ENCODE results near the gene PAXIP1.

Gene PAXIP1

DNA sequence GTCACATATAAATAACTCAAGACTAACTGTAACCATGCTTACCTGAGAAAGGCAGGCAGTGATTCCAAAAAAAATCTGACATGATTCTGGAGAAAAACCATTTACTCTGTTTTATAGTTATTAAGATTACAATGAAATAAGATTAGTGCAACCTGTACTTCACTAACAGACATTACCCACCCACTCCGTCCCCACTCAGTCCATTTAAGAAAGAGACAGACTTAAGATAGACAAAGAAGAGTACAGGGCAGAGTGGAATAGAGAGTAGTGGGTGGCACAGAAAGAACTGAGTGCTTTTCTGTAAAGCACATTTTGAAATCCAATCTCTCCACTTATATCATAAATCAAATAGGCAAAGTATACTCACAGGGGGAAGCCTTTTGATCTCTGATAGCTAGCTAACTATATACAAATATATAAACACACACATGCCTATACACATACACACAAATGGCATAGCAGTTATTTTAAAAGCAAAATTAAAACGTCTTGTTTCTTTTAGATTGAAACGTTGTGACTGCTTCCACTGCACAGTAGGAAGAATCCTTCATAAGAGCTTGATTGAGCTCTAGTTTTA, 11.9 kb downstream of the PAXIP1 start:
- DNase-seq = no peak

- no peak for DNase-seq
Observed at GRCh38 chr7:154987571-154987970, 15.4 kb downstream of the PAXIP1 start.

GRCh38 chr7:154986200-154986945, 16.6 kb downstream of the PAXIP1 start:
- DNase-seq = no peak

DNA sequence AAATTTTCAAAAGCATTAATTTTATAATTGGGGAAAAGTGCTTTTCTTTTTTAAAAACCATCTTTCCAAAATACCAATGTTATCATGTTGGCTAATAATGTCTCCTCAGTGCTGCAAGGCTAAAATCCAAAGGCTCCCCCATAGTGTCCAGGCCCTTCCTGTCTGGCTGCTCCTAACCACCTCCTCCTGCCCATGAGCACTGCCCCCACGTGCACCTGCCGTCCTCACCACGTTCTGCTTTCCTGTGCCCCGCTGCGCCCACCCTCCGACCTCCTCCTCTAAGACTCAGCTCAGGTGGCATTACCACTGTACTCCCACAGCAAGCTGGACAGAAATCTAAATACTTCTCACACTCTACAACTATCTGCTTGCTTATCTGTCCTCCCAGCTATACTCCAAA, 17.7 kb downstream of the PAXIP1 start:
- DNase-seq = no peak

GRCh38 chr7:154984601-154985188, 18.2 kb downstream of the PAXIP1 start:
- no peak for DNase-seq

DNA sequence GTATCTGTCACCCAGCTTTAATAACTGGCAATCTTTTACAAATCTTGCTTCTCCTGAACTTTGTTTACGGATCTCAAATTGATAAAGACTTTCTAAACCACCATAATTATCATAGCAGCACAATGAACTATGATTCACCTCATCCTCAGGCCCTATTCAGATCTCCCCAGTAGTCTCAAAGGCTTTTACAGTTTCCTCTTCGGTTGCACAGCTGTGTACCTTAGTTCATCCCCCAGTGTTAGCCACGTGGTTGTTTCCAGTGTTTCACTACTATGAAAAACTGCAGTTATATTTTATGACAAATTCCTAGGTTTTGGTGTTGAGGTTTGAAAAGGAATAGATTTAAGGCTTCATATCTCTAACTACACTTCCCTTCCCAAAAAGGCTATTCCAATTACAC, 24.9 kb downstream of the PAXIP1 start:
- DNase-seq = no peak

DNA sequence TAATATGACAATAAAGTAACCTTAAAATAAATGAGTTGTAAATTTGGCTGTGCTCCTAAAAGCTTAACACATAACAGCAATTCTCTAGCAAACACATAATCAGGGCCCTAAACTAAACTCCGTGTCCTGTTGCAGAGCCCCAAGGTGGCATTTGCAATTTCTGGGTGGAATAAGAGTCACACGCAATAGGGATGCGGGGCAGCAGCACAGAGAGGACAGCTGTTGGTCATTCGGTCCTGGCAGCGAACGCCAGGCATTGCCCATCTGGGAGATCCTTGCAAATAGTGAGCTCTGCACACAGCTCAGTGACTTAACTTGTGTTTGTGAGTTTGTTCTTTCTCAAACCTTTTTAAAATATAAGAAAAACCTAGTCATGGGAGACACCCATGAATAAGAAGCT, 25.7 kb downstream of the PAXIP1 start:
- no peak for DNase-seq

DNA sequence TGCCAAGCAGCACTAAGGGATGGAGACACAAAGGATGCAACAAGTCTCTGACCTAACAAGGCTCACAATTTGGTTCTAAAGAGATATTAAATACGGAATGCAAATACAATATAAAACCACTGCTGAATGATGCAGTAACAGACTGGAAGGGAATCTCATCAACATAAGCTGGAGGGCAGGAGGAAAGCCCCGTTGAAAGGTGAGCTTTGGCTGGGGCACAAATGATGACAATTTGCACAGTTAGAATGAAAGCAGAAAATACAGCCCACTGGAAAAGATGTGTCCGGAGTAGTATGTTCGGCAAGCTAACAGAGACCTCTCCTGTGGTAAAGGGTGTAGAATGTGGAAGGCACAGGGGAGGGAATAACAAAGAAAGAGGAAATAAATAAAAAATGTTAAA, 26.1 kb downstream of the PAXIP1 start:
- no peak for DNase-seq

GRCh38 chr7:154975984-154976383, 26.9 kb downstream of the PAXIP1 start:
- DNase-seq = no peak

GRCh38 chr7:154973381-154973780, 29.5 kb downstream of the PAXIP1 start:
- no peak for DNase-seq

- DNase-seq = no peak
Observed at GRCh38 chr7:154968336-154969001, 34.5 kb downstream of the PAXIP1 start.

- DNase-seq = no peak
Observed at GRCh38 chr7:154967401-154967955, 35.4 kb downstream of the PAXIP1 start.

GRCh38 chr7:154965014-154965413, 37.9 kb downstream of the PAXIP1 start:
- no peak for DNase-seq

DNA sequence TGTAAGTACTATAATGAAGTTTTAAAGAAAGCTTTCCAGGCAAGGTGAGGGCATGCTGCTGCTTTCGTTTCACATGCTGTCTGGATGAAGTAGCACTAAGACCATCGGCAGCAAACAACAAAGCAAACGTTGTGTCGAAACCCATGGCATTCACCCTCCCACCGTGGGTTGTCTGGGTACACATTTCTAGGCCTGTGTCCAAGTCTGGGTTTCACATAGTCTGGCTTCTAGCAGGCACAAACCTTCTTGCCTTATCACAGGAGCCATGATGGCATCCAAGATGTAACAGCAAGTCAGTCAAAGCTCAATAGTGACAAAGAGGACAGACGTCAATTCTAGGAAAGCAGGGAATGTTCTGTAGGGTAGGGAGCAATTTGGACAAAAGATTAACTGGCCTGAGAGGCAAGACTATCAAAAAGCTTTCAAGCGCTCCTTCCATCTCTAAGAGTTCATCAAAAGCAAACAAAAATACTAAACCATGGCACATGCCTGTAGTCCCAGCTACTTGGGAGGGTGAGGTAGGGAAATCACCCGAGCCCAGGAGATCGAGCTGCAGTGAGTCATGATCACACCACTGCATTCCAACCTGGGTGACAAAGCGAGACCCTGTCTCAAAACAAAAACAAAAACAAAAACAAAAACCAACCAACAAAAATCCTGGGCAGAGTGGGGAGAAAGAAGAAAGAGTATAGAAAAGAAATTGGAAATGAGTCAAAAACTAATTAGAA, 42.7 kb downstream of the PAXIP1 start:
- no peak for DNase-seq

GRCh38 chr7:154956427-154956826, 46.5 kb downstream of the PAXIP1 start:
- no peak for DNase-seq

DNA sequence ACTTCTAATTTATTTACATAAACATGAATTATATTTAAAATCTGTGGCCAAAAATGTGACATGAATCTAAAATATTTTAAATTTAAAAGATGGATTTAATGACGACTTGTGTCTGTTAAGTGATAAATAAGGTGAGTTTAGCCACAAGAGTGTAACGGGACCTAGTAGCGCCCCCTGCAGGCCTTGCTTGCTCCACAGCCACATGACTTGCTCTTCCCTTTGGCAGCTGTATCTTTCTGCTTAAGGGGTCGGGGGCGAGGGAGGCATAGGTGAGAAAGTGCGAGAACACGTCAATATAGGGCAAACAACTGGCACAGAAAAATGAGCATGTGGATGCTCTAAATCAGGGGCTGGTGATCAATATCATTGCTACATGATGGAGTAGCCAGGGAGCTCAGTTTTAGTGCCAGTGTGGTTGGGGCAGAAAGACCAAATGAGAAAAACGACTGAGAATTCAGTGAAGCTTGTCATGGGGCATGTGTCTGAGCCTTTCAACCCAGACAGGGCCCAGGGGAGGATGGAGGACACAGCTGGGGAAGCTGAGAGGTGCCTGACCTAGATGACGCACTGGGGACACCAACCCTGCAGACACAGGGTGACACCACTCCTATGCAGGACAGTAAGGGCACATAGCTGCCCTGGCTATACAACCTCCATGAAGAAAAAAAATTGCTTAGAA, 49.8 kb downstream of the PAXIP1 start:
- peak; percentile 76 for DNase-seq

GRCh38 chr7:154950960-154951359, 52.0 kb downstream of the PAXIP1 start:
- no peak for DNase-seq

DNA sequence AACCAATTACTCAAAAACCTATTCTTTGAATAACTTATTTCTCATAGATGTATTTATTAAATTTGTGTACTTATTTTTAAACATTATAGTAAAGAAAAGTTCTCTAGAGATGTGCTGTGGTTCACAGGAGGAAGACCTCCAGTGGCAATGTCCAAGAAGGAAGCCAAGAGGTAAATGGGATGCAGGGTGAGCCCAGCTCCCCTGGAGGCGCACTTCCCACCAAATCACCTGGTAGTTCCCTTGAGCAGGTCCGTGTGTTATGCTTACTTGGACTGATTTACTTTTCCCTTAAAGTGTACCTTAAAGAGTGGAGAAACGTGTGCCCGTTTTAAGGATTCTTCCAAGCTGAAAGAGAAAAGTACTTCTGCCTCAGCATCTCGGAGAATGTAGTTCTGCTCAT, 55.3 kb downstream of the PAXIP1 start:
- DNase-seq = no peak

GRCh38 chr7:154946166-154946565, 56.8 kb downstream of the PAXIP1 start:
- DNase-seq = no peak

- no peak for DNase-seq
Observed at GRCh38 chr7:154943906-154944305, 59.0 kb downstream of the PAXIP1 start.

GRCh38 chr7:154942691-154943090, 60.2 kb downstream of the PAXIP1 start:
- DNase-seq = no peak

DNA sequence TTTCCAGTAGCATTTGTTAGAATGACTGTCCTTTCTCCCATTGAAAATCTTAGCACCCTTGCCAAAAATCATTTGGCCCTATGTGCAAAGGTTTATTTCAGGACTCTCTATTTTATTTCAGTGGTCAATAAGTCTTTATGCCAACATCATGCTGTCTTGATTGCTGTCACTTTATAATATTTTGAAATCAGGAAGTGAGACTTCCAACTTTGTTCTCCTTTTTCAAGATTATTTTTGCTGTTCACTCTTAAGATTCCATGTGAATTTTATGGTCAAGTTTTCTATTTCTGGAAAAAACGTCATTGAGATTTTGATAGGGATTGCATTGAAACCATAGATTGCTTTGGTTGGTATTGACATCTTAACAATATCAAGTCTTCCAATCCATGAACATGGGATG, 65.1 kb downstream of the PAXIP1 start:
- DNase-seq = no peak
